ENCODE data around the gene P2RX7.
"Not testable (repeated sequence)": the region's sequence is repeated elsewhere in the genome, so short reads cannot be mapped to it uniquely, and the experiment has no call there.

The P2RX7 gene

DNA sequence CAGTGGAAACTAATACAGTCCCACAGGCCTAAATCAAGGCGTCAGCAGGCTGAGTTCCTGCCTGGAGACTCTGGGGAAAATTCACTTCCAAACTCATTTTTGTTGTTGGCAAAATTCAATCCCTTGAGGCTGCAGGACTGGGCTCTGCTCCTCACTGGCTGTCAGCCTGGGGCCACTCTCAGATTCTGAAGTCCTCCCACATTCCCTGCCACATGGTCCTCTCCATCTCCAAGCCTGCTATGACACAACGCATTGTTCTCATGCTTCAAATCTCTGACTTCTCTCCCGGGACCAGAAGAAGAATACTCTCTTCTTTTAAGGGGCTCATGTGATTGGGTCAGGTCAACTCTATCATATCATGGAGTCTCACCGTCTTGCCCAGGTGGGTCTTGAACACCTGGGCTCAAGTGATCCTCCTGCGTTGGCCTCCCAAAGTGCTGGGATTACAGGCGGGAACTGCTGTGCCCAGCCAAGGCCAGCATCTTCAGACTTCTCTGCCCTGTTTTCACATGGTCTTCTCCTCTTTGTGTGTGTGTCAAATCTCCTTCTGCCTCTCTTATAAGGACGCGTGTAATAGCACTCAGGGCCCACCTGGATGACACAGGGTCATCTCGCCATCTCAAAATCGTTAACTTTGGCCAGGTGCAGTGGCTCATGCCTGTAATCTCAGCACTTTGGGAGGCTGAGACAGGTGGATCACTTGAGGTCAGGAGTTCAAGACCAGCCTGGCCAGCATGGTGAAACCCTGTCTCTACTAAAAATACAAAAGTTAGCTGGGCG, 9.7 kb downstream of the P2RX7 start:
- in situ Hi-C loops (cut with HindIII; ENCODE audit: low sequenced_read_pairs), result no loop called here
- DNase-seq (ENCODE audit: low read depth), result no peak
- TF ChIP-seq, protein P1, sequence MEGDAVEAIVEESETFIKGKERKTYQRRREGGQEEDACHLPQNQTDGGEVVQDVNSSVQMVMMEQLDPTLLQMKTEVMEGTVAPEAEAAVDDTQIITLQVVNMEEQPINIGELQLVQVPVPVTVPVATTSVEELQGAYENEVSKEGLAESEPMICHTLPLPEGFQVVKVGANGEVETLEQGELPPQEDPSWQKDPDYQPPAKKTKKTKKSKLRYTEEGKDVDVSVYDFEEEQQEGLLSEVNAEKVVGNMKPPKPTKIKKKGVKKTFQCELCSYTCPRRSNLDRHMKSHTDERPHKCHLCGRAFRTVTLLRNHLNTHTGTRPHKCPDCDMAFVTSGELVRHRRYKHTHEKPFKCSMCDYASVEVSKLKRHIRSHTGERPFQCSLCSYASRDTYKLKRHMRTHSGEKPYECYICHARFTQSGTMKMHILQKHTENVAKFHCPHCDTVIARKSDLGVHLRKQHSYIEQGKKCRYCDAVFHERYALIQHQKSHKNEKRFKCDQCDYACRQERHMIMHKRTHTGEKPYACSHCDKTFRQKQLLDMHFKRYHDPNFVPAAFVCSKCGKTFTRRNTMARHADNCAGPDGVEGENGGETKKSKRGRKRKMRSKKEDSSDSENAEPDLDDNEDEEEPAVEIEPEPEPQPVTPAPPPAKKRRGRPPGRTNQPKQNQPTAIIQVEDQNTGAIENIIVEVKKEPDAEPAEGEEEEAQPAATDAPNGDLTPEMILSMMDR (IDR thresholded peaks at IDR 0.05; ENCODE audit: low read depth, low read length, missing control alignments), result no peak

DNA sequence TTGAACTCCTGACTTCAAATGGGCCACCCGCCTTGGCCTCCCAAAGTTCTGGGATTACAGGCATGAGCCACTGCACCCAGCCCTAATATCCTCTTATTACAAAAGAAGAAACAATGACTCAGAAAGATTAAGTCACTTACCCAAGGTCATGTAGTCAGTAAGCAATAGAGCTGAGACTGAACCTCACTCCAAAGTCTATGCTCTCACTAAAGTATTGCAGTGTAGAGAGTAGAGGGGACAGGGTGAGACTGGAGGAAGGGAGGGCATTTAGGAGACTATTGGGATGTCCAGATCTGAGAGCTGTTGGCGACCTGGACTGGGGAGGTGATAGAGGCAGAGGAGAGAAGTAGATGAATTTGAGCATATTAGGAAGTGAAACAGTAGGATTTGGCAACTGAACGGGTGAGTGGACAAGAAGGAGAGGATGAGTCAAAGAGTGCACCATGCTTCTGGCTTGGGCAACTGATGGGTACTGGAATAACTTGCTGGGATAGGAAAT, 11.8 kb downstream of the P2RX7 start:
- DNase-seq (ENCODE audit: low read depth), result no peak
- TF ChIP-seq, protein P1 (IDR thresholded peaks at IDR 0.05; ENCODE audit: low read depth, low read length, missing control alignments), result no peak
- in situ Hi-C loops (cut with HindIII; ENCODE audit: low sequenced_read_pairs), result no loop called here
- no peak overlapping the region for H3K4me3 ChIP-seq (ENCODE audit: low read depth, low read length)

More for the DNA sequence above, 9.7 kb downstream of the P2RX7 start:
- H3K4me3 ChIP-seq (ENCODE audit: low read depth, low read length), result no peak overlapping the region

- TF ChIP-seq, protein P1 (IDR thresholded peaks at IDR 0.05; ENCODE audit: low read depth, low read length, missing control alignments), result no peak
- no peak overlapping the region for H3K4me3 ChIP-seq (ENCODE audit: low read depth, low read length)
- in situ Hi-C loops (cut with HindIII; ENCODE audit: low sequenced_read_pairs), result loop anchor here (5.0 kb wide), 1 partner anchor 83 kb away; no protein-coding TSS in a partner anchor
- no peak for DNase-seq (ENCODE audit: low read depth)
Observed at GRCh38 chr12:121145221-121145620, 12.5 kb downstream of the P2RX7 start.

GRCh38 chr12:121149289-121149688, 16.6 kb downstream of the P2RX7 start:
- not testable (repeated sequence) for H3K4me3 ChIP-seq (ENCODE audit: low read depth, low read length); DNase-seq (ENCODE audit: low read depth)
- in situ Hi-C loops (cut with HindIII; ENCODE audit: low sequenced_read_pairs), result loop anchor here (5.0 kb wide), 1 partner anchor 87 kb away; no protein-coding TSS in a partner anchor

GRCh38 chr12:121154793-121155375, 22.2 kb downstream of the P2RX7 start:
- in situ Hi-C loops (cut with HindIII; ENCODE audit: low sequenced_read_pairs), result loop anchor here (5.0 kb wide), 1 partner anchor 42 kb away; no protein-coding TSS in a partner anchor
- DNase-seq (ENCODE audit: low read depth), result no peak
- H3K4me3 ChIP-seq (ENCODE audit: low read depth, low read length), result no peak overlapping the region
- TF ChIP-seq, protein P1 (IDR thresholded peaks at IDR 0.05; ENCODE audit: low read depth, low read length, missing control alignments), result no peak

DNA sequence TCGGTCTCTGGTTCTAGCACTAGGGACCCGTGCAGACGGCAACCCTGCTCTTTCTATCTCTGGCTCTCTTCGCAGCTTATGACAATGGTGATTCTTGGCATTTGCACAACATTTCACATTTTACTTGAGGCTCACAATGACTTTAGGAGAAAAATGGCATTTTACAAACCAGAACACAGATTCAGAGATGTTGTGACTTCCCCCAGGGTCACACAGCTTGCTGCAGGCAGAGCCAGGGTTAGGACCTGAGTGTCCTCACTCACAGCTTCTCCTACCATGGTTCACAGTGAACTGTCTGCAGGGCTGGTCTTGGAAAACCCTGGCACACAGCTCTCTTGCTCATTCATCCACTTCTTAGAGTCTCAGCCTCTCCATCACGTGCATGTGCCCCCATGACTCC, 23.7 kb downstream of the P2RX7 start:
- DNase-seq (ENCODE audit: low read depth), result no peak
- no peak overlapping the region for H3K4me3 ChIP-seq (ENCODE audit: low read depth, low read length)
- TF ChIP-seq, protein P1 (IDR thresholded peaks at IDR 0.05; ENCODE audit: low read depth, low read length, missing control alignments), result no peak
- in situ Hi-C loops (cut with HindIII; ENCODE audit: low sequenced_read_pairs), result loop anchor here (5.0 kb wide), 1 partner anchor 41 kb away; no protein-coding TSS in a partner anchor

- TF ChIP-seq, protein P1 (IDR thresholded peaks at IDR 0.05; ENCODE audit: low read depth, low read length, missing control alignments), result no peak
- in situ Hi-C loops (cut with HindIII; ENCODE audit: low sequenced_read_pairs), result loop anchor here (5.0 kb wide), 1 partner anchor 39 kb away; no protein-coding TSS in a partner anchor
- no peak for DNase-seq (ENCODE audit: low read depth)
- no peak overlapping the region for H3K4me3 ChIP-seq (ENCODE audit: low read depth, low read length)
Observed at GRCh38 chr12:121158085-121158484, 25.4 kb downstream of the P2RX7 start.

DNA sequence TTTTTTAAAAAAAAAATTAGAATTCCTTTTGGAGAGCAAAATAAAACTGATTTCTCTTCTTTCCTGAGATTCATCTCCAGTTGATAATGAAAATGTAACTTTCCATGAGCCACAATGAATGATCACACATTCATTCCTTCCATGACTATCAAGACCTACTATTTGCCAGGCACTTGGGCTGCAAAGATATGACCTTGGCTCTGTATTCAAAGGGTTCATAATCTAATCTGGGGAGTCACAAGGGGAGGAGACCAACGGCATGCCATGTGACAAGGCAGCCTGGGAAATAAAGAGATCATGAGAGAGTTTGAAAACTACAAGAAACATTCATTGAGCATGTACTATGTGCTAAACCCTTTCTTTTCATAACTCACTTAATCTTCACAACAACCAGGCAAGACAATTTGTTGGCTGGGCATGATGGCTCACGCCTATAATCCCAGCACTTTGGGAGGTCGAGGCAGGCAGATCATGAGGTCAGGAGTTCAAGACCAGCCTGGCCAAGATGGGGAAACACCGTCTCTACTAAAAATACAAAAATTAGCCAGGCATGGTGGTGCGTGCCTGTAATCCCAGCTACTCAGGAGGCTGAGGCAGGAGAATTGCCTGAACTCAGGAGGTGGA, 26.2 kb downstream of the P2RX7 start:
- in situ Hi-C loops (cut with HindIII; ENCODE audit: low sequenced_read_pairs), result loop anchor here (5.0 kb wide), 1 partner anchor 38 kb away; no protein-coding TSS in a partner anchor
- not testable (repeated sequence) for H3K4me3 ChIP-seq (ENCODE audit: low read depth, low read length); DNase-seq (ENCODE audit: low read depth)

Measured in astrocyte of the cerebellum (primary cell).